Tibial nerve (tissue), 4 donors: Measurements from ENCODE around the gene HIGD1A. TPM values are rescaled to one million over a fixed set of nuclear protein-coding genes. Genes with fewer than 3 reads are reported as not detected.

Source experiments
- DNase-seq, 2 donors: peaks; one replicate each; pipeline ENCODE4 v3.0.0-alpha.2; 2019; ENCODE audit warnings: low spot score in 2 of 2
- H3K27ac ChIP-seq, 4 donors: fragments of 200-600 bp; sonication (generic) in 3 of 4; one replicate each; pipeline ENCODE4 v1.5.1; 2017 to 2019; ENCODE audit warnings: mild to moderate bottlenecking in 1 of 4
- H3K27me3 ChIP-seq, 2 donors: fragments of 200-600 bp; sonication (generic) in 1 of 2; one replicate each; pipeline versions ENCODE4 v1.5.1 to v1.6.0; 2017 to 2019
- H3K36me3 ChIP-seq, 3 donors: fragments of 200-600 bp; sonication (generic); one replicate each; pipeline ENCODE4 v1.5.1; 2018 to 2019
- H3K4me1 ChIP-seq, 4 donors: fragments of 200-600 bp; sonication (generic) in 3 of 4; one replicate each; pipeline ENCODE4 v1.5.1; 2017 to 2019
- H3K4me3 ChIP-seq, 4 donors: fragments of 200-600 bp; sonication (generic) in 3 of 4; one replicate each; pipeline ENCODE4 v1.5.1; 2017 to 2019; ENCODE audit warnings: mild to moderate bottlenecking in 1 of 4, moderate library complexity in 1 of 4
- H3K9me3 ChIP-seq, 4 donors: fragments of 200-600 bp; sonication (generic) in 3 of 4; one replicate each; pipeline ENCODE4 v1.5.1; 2017 to 2019
- EP300 ChIP-seq, 2 donors: sonication (generic); formaldehyde crosslinking; IDR thresholded peaks; one replicate each; pipeline ENCODE4 v1.6.1; 2017; ENCODE audit warnings: antibody characterized with exemption in 2 of 2, mild to moderate bottlenecking in 1 of 2
- POLR2A ChIP-seq, 2 donors: fragments of 450-650 bp; IDR thresholded peaks; one replicate each; pipeline ENCODE4 v1.6.1; 2017; ENCODE audit warnings: antibody characterized with exemption in 2 of 2, mild to moderate bottlenecking in 2 of 2, moderate library complexity in 2 of 2
- WGBS, 2 donors: methylation state at CpG; one replicate each; pipeline ENCODE4 v1.1.5; 2018; 5-methylcytosine and 5-hydroxymethylcytosine counted together
- total RNA-seq, 4 donors: library from RNA; depleted of rRNA; stranded (reverse); fragments of >200 nt; gene quantifications; one replicate each; pipeline ENCODE4 v1.1.0, GENCODE V29; 2016
- TF ChIP-seq, protein P1 (sequence below), 5 experiments: fragments of 200-600 bp in 3 of 5; fragments of 450-650 bp in 2 of 5; sonication (generic) in 3 of 5; IDR thresholded peaks; one replicate each; pipeline ENCODE4 v1.5.1; 2016 to 2019; ENCODE audit warnings: antibody characterized with exemption in 5 of 5, mild to moderate bottlenecking in 3 of 5, moderate library complexity in 2 of 5

The HIGD1A gene
- total RNA-seq, 4 donors from 2014 or later, result 155 to 204 (median 186) TPM

- no peak for DNase-seq
- H3K36me3 ChIP-seq, result no peaks in the 10 kb centered on the region
- no peak overlapping the region for H3K27ac ChIP-seq
- peaks cover 0 to 13% (median 4%) of the 10 kb centered on the region in 4 donors for H3K4me1 ChIP-seq
- TF ChIP-seq EP300 (IDR thresholded peaks at IDR 0.05) (no peak), POLR2A (IDR thresholded peaks at IDR 0.05) (no peak)
- TF ChIP-seq, protein P1, sequence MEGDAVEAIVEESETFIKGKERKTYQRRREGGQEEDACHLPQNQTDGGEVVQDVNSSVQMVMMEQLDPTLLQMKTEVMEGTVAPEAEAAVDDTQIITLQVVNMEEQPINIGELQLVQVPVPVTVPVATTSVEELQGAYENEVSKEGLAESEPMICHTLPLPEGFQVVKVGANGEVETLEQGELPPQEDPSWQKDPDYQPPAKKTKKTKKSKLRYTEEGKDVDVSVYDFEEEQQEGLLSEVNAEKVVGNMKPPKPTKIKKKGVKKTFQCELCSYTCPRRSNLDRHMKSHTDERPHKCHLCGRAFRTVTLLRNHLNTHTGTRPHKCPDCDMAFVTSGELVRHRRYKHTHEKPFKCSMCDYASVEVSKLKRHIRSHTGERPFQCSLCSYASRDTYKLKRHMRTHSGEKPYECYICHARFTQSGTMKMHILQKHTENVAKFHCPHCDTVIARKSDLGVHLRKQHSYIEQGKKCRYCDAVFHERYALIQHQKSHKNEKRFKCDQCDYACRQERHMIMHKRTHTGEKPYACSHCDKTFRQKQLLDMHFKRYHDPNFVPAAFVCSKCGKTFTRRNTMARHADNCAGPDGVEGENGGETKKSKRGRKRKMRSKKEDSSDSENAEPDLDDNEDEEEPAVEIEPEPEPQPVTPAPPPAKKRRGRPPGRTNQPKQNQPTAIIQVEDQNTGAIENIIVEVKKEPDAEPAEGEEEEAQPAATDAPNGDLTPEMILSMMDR (IDR thresholded peaks at IDR 0.05), result no peak
- H3K4me3 ChIP-seq, result no peak overlapping the region
- no peaks in the 10 kb centered on the region for H3K27me3 ChIP-seq
- H3K9me3 ChIP-seq, result peaks cover 0 to 3% (median 0%) of the 10 kb centered on the region in 4 donors
- WGBS, 2 donors, result 85 to 96% methylated on average over 9 to 16 of the region's 28 CpGs
Measured at GRCh38 chr3:42769477-42770131, 34.7 kb downstream of the HIGD1A start.

DNA sequence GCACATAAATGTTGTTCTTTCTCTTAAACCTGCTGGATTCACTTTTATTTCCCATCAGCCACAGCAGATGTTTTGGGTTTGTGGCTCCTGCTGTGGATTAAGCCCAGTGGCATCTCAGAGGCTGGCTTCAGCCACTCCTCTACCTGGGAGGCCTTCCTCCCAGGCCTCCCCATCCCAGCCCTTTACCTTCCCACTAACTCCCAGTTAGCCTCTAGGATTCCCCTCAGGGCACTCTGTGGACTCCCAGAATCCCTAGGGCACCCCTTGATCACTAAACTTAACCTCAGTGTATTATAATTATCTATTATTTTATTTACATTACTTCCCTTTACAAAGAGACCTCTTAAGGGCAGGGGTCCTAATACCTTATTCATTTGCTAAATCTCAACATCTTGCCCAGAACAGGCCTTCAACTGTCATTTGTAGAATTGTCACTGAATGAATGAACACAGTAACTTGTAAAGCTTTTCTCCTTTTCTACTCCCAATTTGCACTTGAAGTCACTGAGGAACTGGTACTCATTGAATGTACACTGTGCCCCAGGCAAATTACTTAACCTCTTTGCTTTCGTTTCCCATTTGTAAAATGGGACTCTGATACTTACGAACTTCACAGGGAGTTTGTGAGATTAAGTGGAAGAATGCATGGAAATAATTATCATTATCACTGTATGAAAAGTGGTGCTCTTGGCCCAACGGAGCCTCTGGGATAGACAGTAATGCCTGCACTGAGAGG lies 39.6 kb downstream of the HIGD1A start:
- Histone ChIP-seq H3K27ac (no peak overlapping the region), H3K4me3 (no peak overlapping the region), H3K9me3 (peaks cover 0 to 2% (median 0%) of the 10 kb centered on the region in 4 donors), H3K4me1 (peaks cover 0 to 16% (median 6%) of the 10 kb centered on the region in 4 donors), H3K36me3 (no peaks in the 10 kb centered on the region), H3K27me3 (no peaks in the 10 kb centered on the region)
- DNase-seq, result no peak
- 53 to 60% methylated on average over 3 of the region's 3 CpGs for WGBS, 2 donors
- TF ChIP-seq, protein P1 (IDR thresholded peaks at IDR 0.05), result no peak
- no peak for TF ChIP-seq POLR2A (IDR thresholded peaks at IDR 0.05)
- no peak for TF ChIP-seq EP300 (IDR thresholded peaks at IDR 0.05)

GRCh38 chr3:42764115-42764514 lies 40.2 kb downstream of the HIGD1A start:
- DNase-seq, result no peak
- Histone ChIP-seq H3K4me3 (no peak overlapping the region), H3K36me3 (no peaks in the 10 kb centered on the region), H3K27me3 (no peaks in the 10 kb centered on the region), H3K9me3 (no peaks in the 10 kb centered on the region), H3K27ac (no peak overlapping the region), H3K4me1 (peaks cover 0 to 16% (median 6%) of the 10 kb centered on the region in 4 donors)
- WGBS, 2 donors, result 85 to 95% methylated on average over 3 of the region's 3 CpGs
- TF ChIP-seq, protein P1 (IDR thresholded peaks at IDR 0.05), result no peak
- no peak for TF ChIP-seq EP300 (IDR thresholded peaks at IDR 0.05)
- no peak for TF ChIP-seq POLR2A (IDR thresholded peaks at IDR 0.05)

DNA sequence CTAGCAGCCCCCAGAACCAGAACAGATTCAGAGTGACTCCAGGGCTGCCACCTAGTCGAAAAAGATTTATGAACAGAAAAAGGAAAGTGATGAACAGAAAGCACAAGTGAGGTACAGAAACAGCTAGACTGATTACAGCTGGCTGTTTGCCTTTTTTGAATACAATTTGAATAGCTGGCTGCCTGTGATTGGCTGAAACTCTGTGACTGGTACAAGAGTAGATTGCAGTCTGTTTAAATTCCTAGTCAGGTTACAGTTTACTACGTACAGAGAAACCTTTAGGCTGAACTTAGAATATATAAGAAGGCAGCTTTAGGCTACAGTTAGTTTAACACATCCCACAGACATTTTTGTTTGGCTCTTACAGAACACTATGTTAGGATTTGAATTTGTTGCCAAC lies 41.3 kb downstream of the HIGD1A start:
- TF ChIP-seq EP300 (IDR thresholded peaks at IDR 0.05), result no peak
- TF ChIP-seq, protein P1 (IDR thresholded peaks at IDR 0.05), result no peak
- no peaks in the 10 kb centered on the region for H3K27me3 ChIP-seq
- H3K9me3 ChIP-seq, result no peaks in the 10 kb centered on the region
- no peaks in the 10 kb centered on the region for H3K36me3 ChIP-seq
- no peak overlapping the region for H3K27ac ChIP-seq
- no peak for DNase-seq
- H3K4me3 ChIP-seq, result no peak overlapping the region
- peaks cover 0 to 16% (median 6%) of the 10 kb centered on the region in 4 donors for H3K4me1 ChIP-seq
- 35 to 42% methylated on average over 2 of the region's 2 CpGs for whole genome bisulfite sequencing, 2 donors
